ENCODE results near the gene IFNA6.
"Not testable (repeated sequence)": the region's sequence is repeated elsewhere in the genome, so short reads cannot be mapped to it uniquely, and the experiment has no call there.

The IFNA6 gene

GRCh38 chr9:21367957-21368356, 17.3 kb upstream of the IFNA6 start, which contains the start of gene IFNA13:
IFNA13 (minus strand) TSS chr9:21368057; CDS start chr9:21368010, 47 bp downstream.
- Histone ChIP-seq H3K27ac (no peak within 1 kb of the TSS), H3K79me2 (no peaks in the 10 kb centered on the region), H3K36me3 (ENCODE audit: control insufficient read depth, insufficient read depth, low read length) (no peaks in the 10 kb centered on the region), H3K4me2 (ENCODE audit: low read length) (no peak within 1 kb of the TSS), H3K4me3 (ENCODE audit: low read depth, low read length) (no peak within 1 kb of the TSS), H3K9ac (no peak within 1 kb of the TSS), H3K27me3 (ENCODE audit: control insufficient read depth, insufficient read depth, low read length) (no peaks in the 10 kb centered on the region), H3K9me3 (ENCODE audit: control insufficient read depth, low read length) (no peaks in the 10 kb centered on the region), H3K4me1 (no peaks in the 10 kb centered on the region), H2AFZ (no peak within 1 kb of the TSS)
- no peak for TF ChIP-seq CTCF (IDR thresholded peaks at IDR 0.05)

- not testable (repeated sequence) for H3K4me2 ChIP-seq (ENCODE audit: low read length); H3K27ac ChIP-seq; H3K27me3 ChIP-seq (ENCODE audit: control insufficient read depth, insufficient read depth, low read length); H3K9ac ChIP-seq; H3K79me2 ChIP-seq; H3K4me3 ChIP-seq (ENCODE audit: low read depth, low read length); H3K9me3 ChIP-seq (ENCODE audit: control insufficient read depth, low read length); H2AFZ ChIP-seq; H3K36me3 ChIP-seq (ENCODE audit: control insufficient read depth, insufficient read depth, low read length); H3K4me1 ChIP-seq
Observed at GRCh38 chr9:21367169-21367568, 16.5 kb upstream of the IFNA6 start.

GRCh38 chr9:21362287-21362686, 11.6 kb upstream of the IFNA6 start:
- TF ChIP-seq CTCF (IDR thresholded peaks at IDR 0.05) = no peak
- H3K9me3 ChIP-seq (ENCODE audit: control insufficient read depth, low read length) = no peaks in the 10 kb centered on the region
- no peaks in the 10 kb centered on the region for H3K79me2 ChIP-seq
- no peak overlapping the region for H3K4me3 ChIP-seq (ENCODE audit: low read depth, low read length)
- no peaks in the 10 kb centered on the region for H3K4me1 ChIP-seq
- no peak overlapping the region for H3K27ac ChIP-seq
- H3K36me3 ChIP-seq (ENCODE audit: control insufficient read depth, insufficient read depth, low read length) = no peaks in the 10 kb centered on the region
- no peak overlapping the region for H3K4me2 ChIP-seq (ENCODE audit: low read length)
- no peak overlapping the region for H3K9ac ChIP-seq
- no peak overlapping the region for H2AFZ ChIP-seq
- no peaks in the 10 kb centered on the region for H3K27me3 ChIP-seq (ENCODE audit: control insufficient read depth, insufficient read depth, low read length)

GRCh38 chr9:21357479-21358460, 7.1 kb upstream of the IFNA6 start:
- H3K9me3 ChIP-seq (ENCODE audit: control insufficient read depth, low read length) = no peaks in the 10 kb centered on the region
- no peak overlapping the region for H3K4me3 ChIP-seq (ENCODE audit: low read depth, low read length)
- no peaks in the 10 kb centered on the region for H3K79me2 ChIP-seq
- H3K9ac ChIP-seq = no peak overlapping the region
- H3K4me1 ChIP-seq = no peaks in the 10 kb centered on the region
- no peak overlapping the region for H2AFZ ChIP-seq
- H3K27ac ChIP-seq = no peak overlapping the region
- H3K4me2 ChIP-seq (ENCODE audit: low read length) = no peak overlapping the region
- no peaks in the 10 kb centered on the region for H3K27me3 ChIP-seq (ENCODE audit: control insufficient read depth, insufficient read depth, low read length)
- H3K36me3 ChIP-seq (ENCODE audit: control insufficient read depth, insufficient read depth, low read length) = no peaks in the 10 kb centered on the region
- TF ChIP-seq CTCF (IDR thresholded peaks at IDR 0.05) = no peak

GRCh38 chr9:21348430-21348970, 2.2 kb downstream of the IFNA6 start:
- Histone ChIP-seq H3K4me3 (ENCODE audit: low read depth, low read length) (no peak overlapping the region), H3K4me2 (ENCODE audit: low read length) (no peak overlapping the region), H2AFZ (no peak overlapping the region), H3K79me2 (no peaks in the 10 kb centered on the region), H3K9ac (no peak overlapping the region), H3K4me1 (no peaks in the 10 kb centered on the region), H3K36me3 (ENCODE audit: control insufficient read depth, insufficient read depth, low read length) (no peaks in the 10 kb centered on the region), H3K27me3 (ENCODE audit: control insufficient read depth, insufficient read depth, low read length) (no peaks in the 10 kb centered on the region), H3K9me3 (ENCODE audit: control insufficient read depth, low read length) (no peaks in the 10 kb centered on the region), H3K27ac (no peak overlapping the region)
- no peak for TF ChIP-seq CTCF (IDR thresholded peaks at IDR 0.05)
